MCF 10A (cell line): Measurements from ENCODE around the gene CACNA2D3. TPM values are rescaled to one million over a fixed set of nuclear protein-coding genes. Genes with fewer than 3 reads are reported as not detected.

Experiments
- BruUV-seq: library from RNA; stranded (reverse); fragments of 400-500 nt; replicated peaks from 2 replicates; lab custom pipeline; 2021; lab: Mats Ljungman, UMichigan
- CTCF ChIA-PET: fragments of 300-600 bp; sonication (Branson Sonifier 250); formaldehyde crosslinking; extraction: SDS; loops from one replicate; lab custom pipeline; 2021; ENCODE audit warnings: antibody characterized with exemption, inconsistent platforms; lab: Yijun Ruan, JAX
- POLR2A ChIA-PET: fragments of 300-600, 350-650 bp; sonication (Branson Sonifier 250); formaldehyde crosslinking; extraction: SDS; loops from one replicate; lab custom pipeline; 2020; ENCODE audit warnings: antibody characterized with exemption, inconsistent platforms; lab: Yijun Ruan, JAX
- DNase-seq: peaks from one replicate; pipeline ENCODE4 v3.0.0-alpha.2; 2018; ENCODE audit not compliant: unreplicated experiment
- H3K27ac Mint-ChIP-seq: one replicate; pipeline ENCODE4 v1.8.0; 2022; ENCODE audit warnings: mild to moderate bottlenecking, low read depth, mixed read lengths; ENCODE audit not compliant: unreplicated experiment
- H3K27me3 Mint-ChIP-seq: one replicate; pipeline ENCODE4 v1.8.0; 2022; ENCODE audit warnings: mixed read lengths; ENCODE audit not compliant: insufficient read depth, unreplicated experiment
- H3K36me3 Mint-ChIP-seq: one replicate; pipeline ENCODE4 v1.8.0; 2022; ENCODE audit warnings: mild to moderate bottlenecking, moderate library complexity, mixed read lengths; ENCODE audit not compliant: insufficient read depth, unreplicated experiment
- H3K4me1 Mint-ChIP-seq: one replicate; pipeline ENCODE4 v1.8.0; 2022; ENCODE audit warnings: mixed read lengths; ENCODE audit not compliant: insufficient read depth, unreplicated experiment
- H3K4me3 Mint-ChIP-seq: one replicate; pipeline ENCODE4 v1.8.0; 2022; ENCODE audit warnings: mild to moderate bottlenecking, moderate library complexity, mixed read lengths; ENCODE audit not compliant: unreplicated experiment
- H3K9me3 Mint-ChIP-seq: one replicate; pipeline ENCODE4 v1.8.0; 2022; ENCODE audit warnings: mixed read lengths; ENCODE audit not compliant: unreplicated experiment
- intact Hi-C: fragments of 100-400 bp; cut with micrococcal nuclease; formaldehyde crosslinking; loops from 2 replicates; pipeline ENCODE4 v1.14.1; 2022
- total RNA-seq: library from RNA; stranded (reverse); gene quantifications from 2 replicates; pipeline ENCODE4 v1.2.3, GENCODE V29; 2022
- TF ChIP-seq, protein P1 (sequence below): fragments of 200-600 bp; IDR thresholded peaks from one replicate; pipeline ENCODE4 v1.8.0; 2022; ENCODE audit warnings: antibody characterized with exemption, mild to moderate bottlenecking; ENCODE audit not compliant: unreplicated experiment

Gene CACNA2D3
- total RNA-seq, 1 experiment from 2014 or later = 2.3 TPM

DNA sequence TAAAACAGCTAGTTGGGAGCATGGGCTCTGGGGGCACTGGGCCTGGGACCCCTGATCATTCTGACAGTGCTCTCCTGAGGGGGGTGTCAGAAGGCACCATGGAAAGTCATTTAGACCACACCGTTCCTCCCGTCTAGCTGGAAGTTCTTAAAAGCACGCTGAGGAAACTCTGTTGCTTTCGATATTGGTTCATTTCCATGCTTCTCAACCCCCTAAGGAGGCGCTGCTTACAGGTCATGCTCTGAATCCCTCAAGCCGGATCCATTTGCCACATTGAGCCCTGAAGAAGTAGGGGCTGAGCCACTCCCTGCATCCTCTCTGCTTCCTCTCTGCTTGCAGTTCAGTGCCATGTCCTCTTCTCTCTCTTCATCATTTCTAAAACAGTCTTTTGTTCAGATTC is 187.2 kb downstream of the CACNA2D3 start:
- H3K4me1 Mint-ChIP-seq = peaks cover 5% of the 10 kb centered on the region
- ChIA-PET POLR2A (no interaction called here), CTCF (interaction anchor here (0.6 kb wide), 1 partner anchor 456 kb away, joined by 3 read pairs; no protein-coding TSS in a partner anchor)
- TF ChIP-seq, protein P1, sequence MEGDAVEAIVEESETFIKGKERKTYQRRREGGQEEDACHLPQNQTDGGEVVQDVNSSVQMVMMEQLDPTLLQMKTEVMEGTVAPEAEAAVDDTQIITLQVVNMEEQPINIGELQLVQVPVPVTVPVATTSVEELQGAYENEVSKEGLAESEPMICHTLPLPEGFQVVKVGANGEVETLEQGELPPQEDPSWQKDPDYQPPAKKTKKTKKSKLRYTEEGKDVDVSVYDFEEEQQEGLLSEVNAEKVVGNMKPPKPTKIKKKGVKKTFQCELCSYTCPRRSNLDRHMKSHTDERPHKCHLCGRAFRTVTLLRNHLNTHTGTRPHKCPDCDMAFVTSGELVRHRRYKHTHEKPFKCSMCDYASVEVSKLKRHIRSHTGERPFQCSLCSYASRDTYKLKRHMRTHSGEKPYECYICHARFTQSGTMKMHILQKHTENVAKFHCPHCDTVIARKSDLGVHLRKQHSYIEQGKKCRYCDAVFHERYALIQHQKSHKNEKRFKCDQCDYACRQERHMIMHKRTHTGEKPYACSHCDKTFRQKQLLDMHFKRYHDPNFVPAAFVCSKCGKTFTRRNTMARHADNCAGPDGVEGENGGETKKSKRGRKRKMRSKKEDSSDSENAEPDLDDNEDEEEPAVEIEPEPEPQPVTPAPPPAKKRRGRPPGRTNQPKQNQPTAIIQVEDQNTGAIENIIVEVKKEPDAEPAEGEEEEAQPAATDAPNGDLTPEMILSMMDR = no peak
- peaks cover 11% of the 10 kb centered on the region for H3K27me3 Mint-ChIP-seq
- no peaks in the 10 kb centered on the region for H3K36me3 Mint-ChIP-seq
- no peak for DNase-seq
- H3K9me3 Mint-ChIP-seq = no peaks in the 10 kb centered on the region
- H3K4me3 Mint-ChIP-seq = no peak overlapping the region
- no TSS peak for BruUV-seq
- intact Hi-C loops = no loop called here
- H3K27ac Mint-ChIP-seq = no peak overlapping the region

DNA sequence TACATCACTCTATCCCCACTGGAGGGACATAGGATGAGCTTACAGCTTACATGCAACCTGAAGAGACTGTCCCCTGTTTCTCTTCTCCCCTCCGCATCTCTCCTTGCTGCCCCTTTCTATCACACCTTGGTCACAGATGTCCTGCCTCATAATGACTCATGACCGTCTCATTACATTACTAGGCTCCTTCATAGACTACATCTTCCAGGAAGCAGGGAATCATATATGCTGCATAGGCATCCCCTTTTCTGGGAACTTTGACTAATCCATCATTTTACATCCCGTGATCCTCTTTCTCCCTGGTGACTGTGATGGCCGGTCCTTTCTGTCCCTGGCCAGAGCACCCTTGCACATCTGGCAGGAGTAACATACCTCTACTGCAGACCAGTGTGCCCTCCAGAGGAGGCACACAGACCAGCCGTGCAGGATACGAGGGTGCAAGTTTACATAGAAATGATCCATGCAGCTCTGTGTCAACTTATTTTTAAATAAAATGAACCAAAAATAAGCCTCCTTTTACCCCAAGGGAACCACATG is 188.9 kb downstream of the CACNA2D3 start:
- no peak overlapping the region for H3K4me3 Mint-ChIP-seq
- H3K9me3 Mint-ChIP-seq = no peaks in the 10 kb centered on the region
- no peak for DNase-seq
- peaks cover 5% of the 10 kb centered on the region for H3K4me1 Mint-ChIP-seq
- CTCF ChIA-PET = no interaction called here
- POLR2A ChIA-PET = no interaction called here
- no TSS peak for BruUV-seq
- no peaks in the 10 kb centered on the region for H3K36me3 Mint-ChIP-seq
- no peak overlapping the region for H3K27ac Mint-ChIP-seq
- TF ChIP-seq, protein P1 = no peak
- intact Hi-C loops = no loop called here
- H3K27me3 Mint-ChIP-seq = peaks cover 11% of the 10 kb centered on the region

DNA sequence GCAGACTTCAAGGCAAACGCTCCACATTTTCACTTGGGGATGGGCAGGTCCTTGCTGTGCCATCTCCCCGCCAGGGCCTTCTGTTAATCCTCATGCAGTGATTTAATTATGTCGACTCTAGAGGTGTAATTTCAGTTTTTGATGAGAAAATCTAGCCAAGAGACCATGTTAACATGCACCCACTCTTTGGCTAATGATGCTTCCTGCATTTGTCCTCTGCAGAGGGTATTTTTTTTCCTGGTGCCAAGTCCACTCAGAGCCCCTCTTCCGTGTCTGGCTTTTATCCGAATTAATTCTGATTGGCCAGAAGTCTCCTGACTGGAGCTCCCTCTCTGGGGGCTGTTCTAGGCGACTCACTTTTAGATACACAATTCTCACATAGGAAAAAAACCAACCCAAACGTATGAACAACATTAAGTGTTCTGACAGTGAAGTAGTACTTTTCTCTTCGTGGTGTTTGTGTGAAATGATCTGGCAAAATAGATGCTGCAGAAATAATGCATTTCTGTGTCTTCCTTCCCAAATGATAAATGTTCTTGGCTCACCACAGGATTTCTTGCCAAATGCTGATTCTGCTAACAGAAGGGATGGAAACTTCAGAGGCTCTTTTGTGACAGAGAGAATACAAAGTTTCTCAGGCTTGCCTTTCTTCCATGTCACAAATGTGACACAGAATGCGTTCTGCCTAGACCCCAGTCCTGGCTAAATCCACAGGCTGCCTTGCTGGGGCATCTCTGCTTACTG is 190.0 kb downstream of the CACNA2D3 start:
- H3K27me3 Mint-ChIP-seq = peaks cover 11% of the 10 kb centered on the region
- H3K9me3 Mint-ChIP-seq = no peaks in the 10 kb centered on the region
- DNase-seq = no peak
- ChIA-PET CTCF (no interaction called here), POLR2A (no interaction called here)
- H3K36me3 Mint-ChIP-seq = no peaks in the 10 kb centered on the region
- intact Hi-C loops = no loop called here
- peaks cover 5% of the 10 kb centered on the region for H3K4me1 Mint-ChIP-seq
- BruUV-seq = no TSS peak
- no peak overlapping the region for H3K27ac Mint-ChIP-seq
- no peak overlapping the region for H3K4me3 Mint-ChIP-seq
- TF ChIP-seq, protein P1 = no peak

DNA sequence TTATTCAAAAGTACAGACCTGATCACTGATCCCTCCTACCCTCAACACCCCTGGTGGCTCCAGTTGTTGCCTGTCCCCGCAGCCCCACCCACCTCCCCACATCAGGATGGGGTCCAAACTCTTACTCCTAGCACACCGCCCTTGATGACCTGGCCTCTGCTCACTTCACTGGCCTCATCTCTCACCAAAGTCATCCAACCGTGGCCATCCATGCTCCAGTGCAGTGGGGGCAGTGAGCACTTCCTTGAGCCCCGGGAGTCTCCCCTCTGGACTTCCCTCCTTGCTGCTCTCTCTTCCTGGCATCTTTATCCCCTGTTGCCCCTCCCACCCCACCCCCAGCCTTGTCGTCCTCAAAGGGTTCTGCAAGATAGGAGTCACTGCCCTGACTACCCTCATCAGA is 191.1 kb downstream of the CACNA2D3 start:
- TF ChIP-seq, protein P1 = no peak
- Mint-ChIP-seq H3K4me3 (no peak overlapping the region), H3K36me3 (no peaks in the 10 kb centered on the region), H3K27ac (no peak overlapping the region), H3K4me1 (peaks cover 5% of the 10 kb centered on the region), H3K9me3 (no peaks in the 10 kb centered on the region), H3K27me3 (peaks cover 11% of the 10 kb centered on the region)
- POLR2A ChIA-PET = no interaction called here
- intact Hi-C loops = no loop called here
- CTCF ChIA-PET = no interaction called here
- DNase-seq = no peak
- no TSS peak for BruUV-seq
